H1 (cell line): ENCODE results near the gene FNIP2. TPM values are rescaled to one million over a fixed set of nuclear protein-coding genes. Genes with fewer than 3 reads are reported as not detected.
A peak's percentile ranks its signal among the peaks of the same experiment; 100 is the strongest.

Experiments used
- CTCF ChIA-PET: fragments of 300-600 bp; sonication (Branson Sonifier 250); formaldehyde crosslinking; loops from one replicate; lab custom pipeline; 2021; ENCODE audit not compliant: partially characterized antibody; lab: Charles Lee
- POLR2A ChIA-PET: fragments of 300-600 bp; sonication (Branson Sonifier 250); formaldehyde crosslinking; loops from one replicate; lab custom pipeline; 2021; ENCODE audit warnings: inconsistent platforms; ENCODE audit not compliant: partially characterized antibody; lab: Charles Lee
- DNase-seq, 2 experiments: peaks; one replicate each; pipeline versions ENCODE4 v3.0.0 to v3.0.0-alpha.2; 2010 to 2022; ENCODE audit warnings: low spot score in 2 of 2, low read depth in 1 of 2, mixed read lengths in 1 of 2
- FAIRE-seq: peaks from 2 replicates; lab custom pipeline; 2011; peaks lifted over from hg19 to GRCh38; lab: Jason Lieb, UNC
- H2AFZ ChIP-seq: 2 replicates; pipeline ENCODE4 v1.8.1; 2012; ENCODE audit warnings: low read length, inconsistent platforms
- H2AK5ac ChIP-seq: 2 replicates; pipeline ENCODE4 v1.6.1; 2013; ENCODE audit warnings: low read depth, low read length
- H2BK120ac ChIP-seq: replicated peaks from 2 replicates; pipeline ENCODE3; 2013; ENCODE audit warnings: low read depth, low read length, inconsistent platforms
- H2BK12ac ChIP-seq: 2 replicates; pipeline ENCODE4 v1.6.1; 2013; ENCODE audit warnings: low read depth, low read length
- H2BK15ac ChIP-seq: 2 replicates; pipeline ENCODE4 v1.6.1; 2013; ENCODE audit warnings: low read length
- H2BK20ac ChIP-seq: 2 replicates; pipeline ENCODE4 v1.6.1; 2013; ENCODE audit warnings: low read length
- H2BK5ac ChIP-seq: 2 replicates; pipeline ENCODE4 v1.6.1; 2013; ENCODE audit warnings: low read depth, low read length
- H3K14ac ChIP-seq: 2 replicates; pipeline ENCODE4 v1.6.1; 2013; ENCODE audit warnings: inconsistent platforms; ENCODE audit not compliant: insufficient read length
- H3K18ac ChIP-seq: 2 replicates; pipeline ENCODE4 v1.6.1; 2013; ENCODE audit warnings: low read length; ENCODE audit errors: extremely low read depth
- H3K23ac ChIP-seq: 2 replicates; pipeline ENCODE4 v1.6.1; 2013; ENCODE audit warnings: inconsistent platforms; ENCODE audit not compliant: insufficient read length
- H3K23me2 ChIP-seq: 2 replicates; pipeline ENCODE4 v1.6.1; 2013; ENCODE audit warnings: low read depth, low read length
- H3K27ac ChIP-seq: 2 replicates; pipeline ENCODE4 v1.6.1; 2011; ENCODE audit warnings: low read depth, low read length, inconsistent platforms
- H3K27me3 ChIP-seq, 4 experiments: replicated peaks in 1 of 4; 1 replicate in 1 of 4; 2 replicates in 3 of 4; pipeline versions ENCODE4 v1.6.1 to v1.8.1; 2011 to 2013; ENCODE audit warnings: low read length in 3 of 4, mild to moderate bottlenecking in 3 of 4, inconsistent platforms in 2 of 4, mixed read lengths in 2 of 4, moderate library complexity in 1 of 4; ENCODE audit not compliant: control insufficient read depth in 3 of 4, insufficient read depth in 3 of 4; ENCODE audit errors: extremely low read depth in 1 of 4
- H3K36me3 ChIP-seq, 4 experiments: 2 replicates each; pipeline versions ENCODE4 v1.6.1 to v1.8.1; 2011 to 2013; ENCODE audit warnings: mild to moderate bottlenecking in 4 of 4, low read length in 3 of 4, moderate library complexity in 2 of 4, control low read depth in 1 of 4, inconsistent platforms in 1 of 4; ENCODE audit not compliant: insufficient read depth in 4 of 4, control insufficient read depth in 2 of 4
- H3K4ac ChIP-seq: replicated peaks from 2 replicates; pipeline ENCODE3; 2013; ENCODE audit warnings: low read length, low read depth, mixed read lengths, inconsistent platforms; ENCODE audit not compliant: insufficient read length
- H3K4me1 ChIP-seq, 4 experiments: replicated peaks in 1 of 4; 1 replicate in 1 of 4; 2 replicates in 3 of 4; pipeline versions ENCODE4 v1.6.1 to v1.8.1; 2011 to 2013; ENCODE audit warnings: low read length in 3 of 4, inconsistent platforms in 2 of 4, mixed read lengths in 1 of 4; ENCODE audit not compliant: insufficient read depth in 4 of 4, control insufficient read depth in 3 of 4
- H3K4me2 ChIP-seq, 2 experiments: 2 replicates each; pipeline versions ENCODE4 v1.6.1 to v1.8.1; 2011 to 2013; ENCODE audit warnings: low read depth in 2 of 2, low read length in 2 of 2, control low read depth in 1 of 2, inconsistent platforms in 1 of 2, mild to moderate bottlenecking in 1 of 2; ENCODE audit not compliant: insufficient read depth in 1 of 2
- H3K4me3 ChIP-seq, 4 experiments: fragments of 200-600, 300-600 bp in 1 of 4; sonication (generic), shearing (Covaris generic), sonication (Bioruptor Twin) in 1 of 4; 2 replicates each; pipeline versions ENCODE4 v1.5.1 to v1.8.1; 2011 to 2016; ENCODE audit warnings: low read length in 4 of 4, low read depth in 3 of 4, control low read depth in 2 of 4, inconsistent platforms in 2 of 4, mild to moderate bottlenecking in 2 of 4, mixed read lengths in 1 of 4, moderate library complexity in 1 of 4; ENCODE audit not compliant: insufficient read depth in 2 of 4; ENCODE audit errors: extremely low read depth in 1 of 4
- H3K56ac ChIP-seq: replicated peaks from 2 replicates; pipeline ENCODE3; 2013; ENCODE audit warnings: low read depth, mild to moderate bottlenecking, mixed read lengths, low read length, inconsistent platforms; ENCODE audit not compliant: insufficient read length
- H3K79me1 ChIP-seq: 2 replicates; pipeline ENCODE4 v1.6.1; 2013; ENCODE audit warnings: low read depth, low read length, control low read depth
- H3K79me2 ChIP-seq, 2 experiments: 2 replicates each; pipeline versions ENCODE4 v1.6.1 to v1.8.1; 2012 to 2013; ENCODE audit warnings: low read length in 2 of 2, mild to moderate bottlenecking in 2 of 2, inconsistent platforms in 1 of 2; ENCODE audit not compliant: insufficient read depth in 2 of 2, control insufficient read depth in 1 of 2
- H3K9ac ChIP-seq, 4 experiments: replicated peaks in 1 of 4; 1 replicate in 1 of 4; 2 replicates in 3 of 4; pipeline versions ENCODE4 v1.6.1 to v1.8.1; 2011 to 2013; ENCODE audit warnings: low read depth in 3 of 4, low read length in 3 of 4, control low read depth in 2 of 4, mild to moderate bottlenecking in 2 of 4, moderate library complexity in 2 of 4, inconsistent platforms in 1 of 4; ENCODE audit errors: extremely low read depth in 1 of 4
- H3K9me3 ChIP-seq, 2 experiments: 2 replicates each; pipeline versions ENCODE4 v1.6.1 to v1.8.1; 2012 to 2013; ENCODE audit warnings: mild to moderate bottlenecking in 2 of 2, moderate library complexity in 2 of 2, control low read depth in 1 of 2, inconsistent platforms in 1 of 2, low read depth in 1 of 2, low read length in 1 of 2, mixed read lengths in 1 of 2; ENCODE audit not compliant: insufficient read depth in 2 of 2
- H4K20me1 ChIP-seq, 2 experiments: replicated peaks in 1 of 2; 2 replicates each; pipeline versions ENCODE3 to v1.8.1; 2011 to 2013; ENCODE audit warnings: inconsistent platforms in 2 of 2, low read length in 2 of 2, mild to moderate bottlenecking in 1 of 2; ENCODE audit not compliant: insufficient read depth in 2 of 2, control insufficient read depth in 1 of 2
- H4K5ac ChIP-seq: 2 replicates; pipeline ENCODE4 v1.6.1; 2013; ENCODE audit warnings: low read length, low read depth, mixed read lengths, inconsistent platforms; ENCODE audit not compliant: insufficient read length
- H4K8ac ChIP-seq: 2 replicates; pipeline ENCODE4 v1.8.0; 2013; ENCODE audit warnings: mild to moderate bottlenecking, moderate library complexity, low read length, inconsistent platforms; ENCODE audit not compliant: insufficient read depth; ENCODE audit errors: extremely low read depth
- H4K91ac ChIP-seq: replicated peaks from 2 replicates; pipeline ENCODE3; 2013; ENCODE audit warnings: low read length, mixed read lengths, inconsistent platforms; ENCODE audit not compliant: insufficient read length
- ASH2L ChIP-seq: fragments of 200-600, 300-600 bp; sonication (generic); IDR thresholded peaks from one replicate; pipeline ENCODE4 v1.7.1; 2017; ENCODE audit warnings: low read length
- BRCA1 ChIP-seq: IDR thresholded peaks from 2 replicates; pipeline ENCODE4 v1.6.1; 2012; ENCODE audit warnings: low read depth, low read length, improper control_type of control experiment
- FOSL1 ChIP-seq: IDR thresholded peaks from 2 replicates; pipeline ENCODE4 v1.6.1; 2011; ENCODE audit warnings: mild to moderate bottlenecking, low read depth, low read length, moderate library complexity; ENCODE audit not compliant: insufficient read depth
- POU5F1 ChIP-seq: IDR thresholded peaks from 2 replicates; pipeline ENCODE4 v1.6.1; 2011; ENCODE audit warnings: low read depth, mild to moderate bottlenecking, low read length, moderate library complexity
- SAP30 ChIP-seq: fragments of 300-600 bp; sonication (generic); IDR thresholded peaks from 2 replicates; pipeline ENCODE4 v1.7.1; 2012; ENCODE audit warnings: low read length, moderate library complexity, mild to moderate bottlenecking, inconsistent platforms; ENCODE audit not compliant: insufficient read depth, insufficient replicate concordance
- SIRT6 ChIP-seq: IDR thresholded peaks from one replicate; pipeline ENCODE4 v1.7.1; 2012; ENCODE audit warnings: low read length, inconsistent platforms
- SRF ChIP-seq: IDR thresholded peaks from 2 replicates; pipeline ENCODE4 v1.6.1; 2011; ENCODE audit warnings: mild to moderate bottlenecking, low read depth, low read length, moderate library complexity
- TAF1 ChIP-seq: IDR thresholded peaks from 2 replicates; pipeline ENCODE4 v1.6.1; 2011; ENCODE audit warnings: mild to moderate bottlenecking, low read depth, low read length
- WGBS, 2 experiments: shearing (Covaris generic) in 1 of 2; methylation state at CpG; one replicate each; pipeline versions ENCODE4 v1.1.6 to v1.1.7; 2013 to 2015; ENCODE audit warnings: low lambda C conversion rate in 2 of 2, mixed read lengths in 2 of 2, inconsistent platforms in 1 of 2, low coverage in 1 of 2, missing lambda C conversion rate in 1 of 2; ENCODE audit not compliant: insufficient replicate concordance in 2 of 2, insufficient coverage in 1 of 2, insufficient read length in 1 of 2; ENCODE audit errors: extremely low coverage in 1 of 2, missing lambda C conversion rate in 1 of 2; 5-methylcytosine and 5-hydroxymethylcytosine counted together
- polyA plus RNA-seq, 7 experiments: library from polyadenylated mRNA; depleted of rRNA in 3 of 7; stranded (reverse) in 5 of 7; unstranded in 2 of 7; fragments of >200 nt in 5 of 7; fragments of 200-250 nt in 2 of 7; gene quantifications; 1 replicate in 5 of 7; 2 replicates in 1 of 7; 4 replicates in 1 of 7; pipeline versions ENCODE4 v1.2.1 to v1.2.3, GENCODE V29; 2011 to 2013; ENCODE audit warnings: missing spikeins in 2 of 7, mixed read lengths in 2 of 7
- total RNA-seq: library from RNA; stranded (reverse); fragmentation: NEBNext Ultra II Directional; extraction: Animal tissue kit (Norgen Biotek cat#: 25700); gene quantifications from 2 replicates; pipeline ENCODE4 v1.2.1, GENCODE V29; 2021
- TF ChIP-seq, protein P1 (sequence below): IDR thresholded peaks from 2 replicates; pipeline ENCODE4 v1.6.1; 2011; ENCODE audit warnings: low read depth, mild to moderate bottlenecking, low read length; ENCODE audit not compliant: insufficient read depth
- TF ChIP-seq, protein P2 (sequence below): IDR thresholded peaks from 2 replicates; pipeline ENCODE4 v1.6.1; 2012; ENCODE audit warnings: inconsistent platforms

The FNIP2 gene
- total and polyA plus RNA-seq, 2 of the 8 experiments (the other 6 are each of a cell fraction or from before 2014, with no cell fraction given), result 4.0 to 13.0 TPM

DNA sequence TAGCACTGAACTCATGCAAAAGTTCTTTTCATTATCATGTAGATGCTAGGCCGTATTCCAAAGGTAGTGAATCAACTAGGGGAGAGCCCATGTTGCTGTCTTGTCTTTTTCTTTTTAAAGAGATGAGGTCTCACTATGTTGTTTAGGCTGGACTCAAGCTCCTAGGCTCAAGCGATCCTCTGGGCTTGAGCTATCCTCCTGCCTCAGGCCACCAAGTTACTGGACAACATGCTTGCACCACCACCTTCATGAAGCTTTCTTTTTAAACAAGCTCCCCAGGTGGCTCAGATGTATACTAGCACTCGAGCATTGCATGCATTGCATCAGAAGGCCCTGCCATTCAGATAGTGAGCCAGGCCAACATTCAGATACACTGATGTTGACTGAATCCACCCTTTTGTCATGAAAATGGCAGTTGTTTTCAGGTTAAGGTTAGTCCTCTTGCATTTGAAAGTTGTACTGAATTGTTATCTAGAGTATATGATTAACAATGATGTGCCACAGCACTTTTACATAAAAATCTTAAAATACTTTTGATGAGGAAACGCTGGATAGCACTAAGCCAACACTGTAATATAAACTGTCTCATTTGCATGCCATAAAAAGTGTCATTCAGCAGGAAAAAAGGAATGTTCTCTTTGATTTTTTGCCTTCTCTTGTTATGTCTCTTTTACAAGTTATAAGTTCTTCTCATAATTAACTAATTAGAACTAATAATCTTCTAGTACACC lies 76.7 kb downstream of the FNIP2 start:
- peak in 1 of 2 experiments; percentile 33 for DNase-seq
- CTCF ChIA-PET, result interaction anchor here (0.9 to 2.0 kb wide), 4 partner anchors 13 to 31 kb away, joined by 3 to 11 read pairs (median 6); no protein-coding TSS in a partner anchor
- TF ChIP-seq, protein P1, sequence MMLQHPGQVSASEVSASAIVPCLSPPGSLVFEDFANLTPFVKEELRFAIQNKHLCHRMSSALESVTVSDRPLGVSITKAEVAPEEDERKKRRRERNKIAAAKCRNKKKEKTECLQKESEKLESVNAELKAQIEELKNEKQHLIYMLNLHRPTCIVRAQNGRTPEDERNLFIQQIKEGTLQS, result no peak
- TF ChIP-seq SAP30 (no peak), BRCA1 (no peak), FOSL1 (no peak), ASH2L (peak; percentile 60), SRF (no peak), SIRT6 (no peak), TAF1 (0 out of 2 replicates have a peak, but pooled peaks have one; percentile 24), POU5F1 (peak; percentile 75; the same call in 1 of the 2 replicates)
- TF ChIP-seq, protein P2, sequence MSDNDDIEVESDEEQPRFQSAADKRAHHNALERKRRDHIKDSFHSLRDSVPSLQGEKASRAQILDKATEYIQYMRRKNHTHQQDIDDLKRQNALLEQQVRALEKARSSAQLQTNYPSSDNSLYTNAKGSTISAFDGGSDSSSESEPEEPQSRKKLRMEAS, result no peak

More for the DNA sequence above, 76.7 kb downstream of the FNIP2 start:
- Histone ChIP-seq H3K27ac (peak overlapping the region; percentile 80; the same call in 1 of the 2 replicates), H3K79me1 (no peaks in the 10 kb centered on the region), H3K4me1 (peaks cover 5 to 17% (median 9%) of the 10 kb centered on the region in 4 experiments), H3K4me2 (peak overlapping the region; percentile 59 to 69), H3K79me2 (no peaks in the 10 kb centered on the region), H3K56ac (no peak overlapping the region), H3K27me3 (no peaks in the 10 kb centered on the region), H2BK5ac (peak overlapping the region; percentile 84), H2BK12ac (peak overlapping the region; percentile 92), H4K8ac (peak overlapping the region; percentile 86; the same call in 1 of the 2 replicates), H3K9ac (peak overlapping the region in 1 of 4 experiments; percentile 9; a peak in 1 of 7 replicates), H2AK5ac (peak overlapping the region; percentile 49; the same call in 1 of the 2 replicates), H3K4me3 (peak overlapping the region in 2 of 4 experiments; percentile 14 to 34; a peak in 3 of 8 replicates), H2AFZ (no peak overlapping the region), H3K14ac (no peak overlapping the region), H3K9me3 (no peaks in the 10 kb centered on the region), H2BK120ac (peak overlapping the region; percentile 91), H4K5ac (peak overlapping the region; percentile 99), H2BK15ac (no peak overlapping the region), H3K4ac (no peak overlapping the region), H4K91ac (peak overlapping the region; percentile 76), H2BK20ac (no peak overlapping the region), H3K23me2 (no peaks in the 10 kb centered on the region; the same call in 1 of the 2 replicates), H3K36me3 (no peaks in the 10 kb centered on the region), H4K20me1 (no peaks in the 10 kb centered on the region), H3K18ac (peak overlapping the region; percentile 76), H3K23ac (no peak overlapping the region)
- FAIRE-seq, result peak; percentile 78
- WGBS, 2 experiments, result 17% methylated on average over 4 of the region's 4 CpGs; no CpG with 5 or more reads in 1 of the 2 experiments
- POLR2A ChIA-PET, result interaction anchor here (0.7 to 2.6 kb wide), 10 partner anchors 9 to 266 kb away, joined by 3 to 9 read pairs (median 4); partner anchors contain the start of gene FNIP2
